ENCODE results near the gene MRPL42. TPM values are rescaled to one million over a fixed set of nuclear protein-coding genes. Genes with fewer than 3 reads are reported as not detected.
"Not testable (repeated sequence)": the region's sequence is repeated elsewhere in the genome, so short reads cannot be mapped to it uniquely, and the experiment has no call there.

Gene MRPL42
- total RNA-seq, 1 experiment from 2014 or later = 132 TPM

GRCh38 chr12:93498813-93499212 is 31.5 kb downstream of the MRPL42 start:
- DNase-seq (ENCODE audit: low read depth) = not testable (repeated sequence)

GRCh38 chr12:93500201-93500600 is 32.9 kb downstream of the MRPL42 start:
- no peak for DNase-seq (ENCODE audit: low read depth)

DNA sequence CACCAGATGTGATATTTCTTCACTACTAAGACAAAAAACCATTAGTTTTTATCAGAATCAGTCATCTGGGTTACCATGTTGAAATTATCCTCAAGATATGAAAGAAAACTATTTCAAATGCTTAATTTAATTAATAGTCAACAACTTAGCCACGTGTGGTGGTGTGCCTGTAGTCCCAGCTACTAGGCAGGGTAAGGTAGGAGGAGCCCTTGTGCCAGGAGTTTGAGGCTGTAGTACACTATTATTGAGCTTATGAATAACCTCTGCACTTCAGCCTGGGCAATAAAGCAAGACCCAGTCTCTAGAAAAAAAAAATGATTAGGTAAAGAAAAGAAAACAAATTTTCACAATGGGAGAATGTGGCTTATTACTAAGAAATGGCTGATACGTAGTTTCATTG is 33.4 kb downstream of the MRPL42 start:
- DNase-seq (ENCODE audit: low read depth) = no peak

DNA sequence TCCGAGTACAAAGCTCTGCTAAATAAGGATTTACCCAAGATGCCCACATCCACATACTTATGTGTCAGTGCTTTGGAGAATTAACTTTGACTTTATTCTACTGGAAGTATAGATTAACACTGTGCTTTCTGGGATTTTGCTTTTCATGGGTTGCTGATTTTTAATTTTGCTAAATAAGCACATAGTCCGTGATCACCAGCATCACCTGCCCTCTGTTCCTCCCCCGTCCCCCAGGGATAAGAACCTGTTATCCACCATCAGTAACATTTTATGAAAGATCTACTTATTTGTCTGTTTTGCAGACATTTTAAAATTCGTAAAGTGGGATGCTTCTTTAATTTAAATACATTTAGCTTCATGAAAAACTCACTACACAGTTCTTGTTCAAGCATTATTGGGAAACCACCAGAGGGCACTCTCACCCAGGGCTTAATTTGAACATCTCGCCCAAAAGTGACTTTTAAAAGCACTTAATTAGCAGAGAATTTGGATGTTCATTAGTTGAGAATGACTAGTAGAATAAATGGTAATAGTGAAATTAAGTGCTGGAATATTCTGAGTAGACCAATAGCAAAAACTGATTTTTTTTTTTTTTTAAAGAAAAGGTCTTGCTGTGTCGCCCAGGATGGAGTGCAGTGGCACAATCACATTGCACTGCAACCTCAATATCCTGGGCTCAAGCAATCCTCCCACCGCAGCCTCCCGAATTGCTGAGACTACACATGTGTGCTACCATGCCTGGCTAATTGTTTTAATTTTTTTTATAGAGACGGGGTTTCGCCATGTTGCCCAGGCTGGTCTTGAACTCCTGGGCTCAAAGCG is 35.7 kb downstream of the MRPL42 start:
- DNase-seq (ENCODE audit: low read depth) = peak; percentile 49

DNA sequence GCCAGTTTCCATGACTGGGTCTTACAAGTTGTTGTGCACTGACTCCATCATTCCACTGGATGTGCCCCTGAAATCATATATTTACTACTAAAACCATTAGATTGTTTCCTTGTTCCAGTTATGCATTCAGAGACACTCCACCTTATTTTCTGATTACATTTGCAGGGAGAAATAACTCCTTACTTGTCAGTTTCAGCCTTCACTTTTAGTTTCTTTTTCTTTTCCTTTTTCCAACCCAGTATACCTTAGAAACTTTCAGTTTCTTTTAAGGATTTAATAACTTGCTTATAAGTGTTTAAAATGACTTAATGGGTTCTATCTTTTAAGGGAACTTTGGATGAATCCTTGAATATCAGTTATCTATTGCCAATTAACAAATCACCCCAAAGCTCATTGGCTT is 39.9 kb downstream of the MRPL42 start:
- DNase-seq (ENCODE audit: low read depth) = no peak

- DNase-seq (ENCODE audit: low read depth) = no peak
These were observed 42.2 kb downstream of the MRPL42 start for GRCh38 chr12:93509506-93509905.

DNA sequence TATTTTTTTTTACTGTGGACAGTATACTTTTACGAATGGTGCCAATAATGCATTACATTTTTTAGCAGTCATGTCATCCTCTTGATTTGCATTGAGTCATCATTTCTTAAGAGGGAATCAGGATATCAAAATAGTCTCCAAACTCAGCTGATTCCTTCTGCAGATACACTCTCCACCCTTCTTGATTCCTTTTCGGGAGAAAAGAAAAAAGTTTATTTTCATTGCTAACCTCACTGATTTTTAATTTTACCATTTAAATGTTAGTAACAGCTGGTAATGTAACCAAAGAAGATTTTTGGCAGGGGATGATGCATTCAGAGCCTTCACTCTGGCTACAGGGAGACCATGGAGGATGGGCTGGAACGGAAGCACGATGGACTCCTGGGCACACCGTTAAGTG is 47.5 kb downstream of the MRPL42 start:
- peak; percentile 68 for DNase-seq (ENCODE audit: low read depth)

DNA sequence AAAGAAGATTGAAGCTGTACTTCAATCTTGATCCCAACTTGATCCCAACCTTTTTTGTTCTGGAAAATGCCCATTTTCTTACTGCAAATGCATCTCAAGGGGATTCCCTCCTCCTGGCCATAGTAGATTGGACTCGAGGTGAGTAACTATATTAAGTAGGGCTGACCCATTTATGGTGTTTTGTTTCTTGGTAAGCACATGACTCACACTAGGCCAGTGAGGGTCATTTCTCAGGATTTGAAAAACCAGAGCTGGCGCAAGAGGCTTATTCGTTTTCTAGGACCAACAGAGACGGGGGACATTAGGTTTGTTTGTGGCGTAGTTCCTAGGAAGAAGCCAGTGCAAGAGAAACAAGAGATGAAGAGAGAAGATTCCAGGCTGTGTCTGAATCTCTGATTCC is 51.4 kb downstream of the MRPL42 start:
- DNase-seq (ENCODE audit: low read depth) = peak; percentile 71

DNA sequence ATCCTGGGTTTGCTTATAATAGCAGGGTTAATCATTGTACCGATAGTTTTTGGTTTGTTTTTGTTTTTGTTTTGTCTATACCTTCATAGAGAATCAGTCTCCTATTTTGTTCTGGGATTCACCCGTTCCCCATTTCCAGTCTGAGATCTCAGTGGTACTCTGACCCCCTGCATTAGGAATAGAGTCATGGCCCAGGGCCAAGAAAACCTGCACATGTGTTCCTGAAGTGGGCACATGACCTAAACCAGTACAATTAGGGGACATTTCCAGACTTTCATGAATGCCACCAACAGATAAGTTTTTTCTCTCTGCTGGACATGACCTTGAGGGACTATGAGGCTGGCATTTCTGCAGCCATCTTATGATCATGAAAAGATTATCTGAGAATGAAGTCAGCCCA is 52.5 kb downstream of the MRPL42 start:
- DNase-seq (ENCODE audit: low read depth) = no peak

GRCh38 chr12:93520454-93520853 is 53.1 kb downstream of the MRPL42 start:
- DNase-seq (ENCODE audit: low read depth) = peak; percentile 23

DNA sequence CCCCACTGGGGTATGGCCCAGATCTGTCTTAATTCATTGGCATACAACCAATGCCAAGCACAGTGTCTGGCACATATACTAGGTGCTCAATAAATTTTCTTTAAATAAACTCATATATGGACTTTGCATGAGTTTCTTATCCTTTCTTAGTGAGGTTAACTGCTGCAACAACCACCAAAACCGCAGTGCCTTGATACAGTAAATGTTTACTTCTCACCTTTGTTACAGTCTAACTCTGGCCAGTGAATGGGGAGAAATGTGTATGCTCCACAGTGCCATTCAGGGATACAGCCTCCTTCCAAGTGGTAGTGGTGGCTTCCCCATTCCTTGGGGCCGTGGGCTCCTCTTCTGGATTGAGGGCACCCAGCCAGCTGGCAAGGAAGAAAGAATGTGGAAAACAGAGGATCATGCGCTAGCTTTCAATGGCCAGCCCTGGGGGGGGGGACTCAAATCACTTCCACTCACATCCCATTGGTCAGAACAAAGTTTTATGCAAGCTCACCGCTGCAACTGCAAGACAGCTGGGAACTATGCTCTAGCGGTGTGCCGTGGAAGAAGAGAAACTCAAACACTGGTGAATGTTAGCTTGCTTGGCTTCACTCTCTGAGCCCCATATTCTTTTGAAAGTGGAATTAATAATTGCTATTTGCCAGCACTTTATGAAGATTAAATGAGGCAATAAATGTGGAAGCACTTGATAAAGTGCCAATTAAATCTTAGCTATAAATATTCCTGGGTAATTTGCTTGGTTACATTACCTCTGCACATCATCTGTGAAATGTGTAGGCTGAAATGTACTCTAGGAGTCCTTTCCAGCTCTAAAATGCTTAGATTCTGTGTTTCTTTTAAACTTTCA is 54.1 kb downstream of the MRPL42 start:
- peak; percentile 68 for DNase-seq (ENCODE audit: low read depth)

- no peak for DNase-seq (ENCODE audit: low read depth)
These were observed 57.2 kb downstream of the MRPL42 start for GRCh38 chr12:93524386-93525133.

GRCh38 chr12:93526786-93527428 is 59.6 kb downstream of the MRPL42 start:
- DNase-seq (ENCODE audit: low read depth) = peak; percentile 92

DNA sequence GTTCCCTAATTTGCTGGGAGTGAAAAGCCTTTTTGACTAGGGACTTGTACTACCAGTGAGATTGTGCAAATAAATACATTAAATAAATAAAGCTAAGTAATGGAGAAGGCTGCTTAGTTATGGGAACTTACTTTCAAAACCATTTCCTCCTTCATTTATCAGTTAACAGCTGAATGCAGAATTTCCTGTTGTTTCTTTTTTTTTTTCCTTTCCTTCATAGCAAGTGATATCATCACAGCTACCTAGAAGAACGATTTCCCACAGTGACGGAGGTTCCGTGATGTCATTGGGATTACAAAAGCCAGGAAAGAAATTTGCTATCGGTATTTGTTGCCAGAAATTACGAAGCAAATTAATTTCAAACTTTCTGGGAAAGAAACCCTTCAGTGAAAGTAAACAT is 63.0 kb downstream of the MRPL42 start:
- no peak for DNase-seq (ENCODE audit: low read depth)

DNA sequence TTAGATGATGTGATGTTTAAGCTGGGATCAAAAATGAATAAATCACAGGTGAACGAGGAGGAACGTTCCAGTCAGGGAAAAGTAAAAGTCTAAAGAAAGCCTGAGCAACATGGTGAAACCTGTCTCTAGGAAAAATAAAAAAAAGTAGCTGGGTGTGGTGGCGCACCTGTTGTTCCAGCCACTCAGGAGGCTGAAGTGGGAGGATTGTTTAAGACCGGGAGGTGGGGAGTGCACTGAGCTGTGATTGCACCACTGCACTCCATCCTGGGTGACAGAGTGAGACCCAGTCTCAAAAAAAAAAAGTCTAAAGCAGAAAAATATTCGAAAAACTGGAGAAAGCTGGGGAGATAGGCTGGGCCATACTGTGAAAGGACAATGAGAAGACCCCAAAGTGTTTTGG is 66.0 kb downstream of the MRPL42 start:
- no peak for DNase-seq (ENCODE audit: low read depth)

- DNase-seq (ENCODE audit: low read depth) = no peak
These were observed 68.9 kb downstream of the MRPL42 start for GRCh38 chr12:93536111-93536765.

DNA sequence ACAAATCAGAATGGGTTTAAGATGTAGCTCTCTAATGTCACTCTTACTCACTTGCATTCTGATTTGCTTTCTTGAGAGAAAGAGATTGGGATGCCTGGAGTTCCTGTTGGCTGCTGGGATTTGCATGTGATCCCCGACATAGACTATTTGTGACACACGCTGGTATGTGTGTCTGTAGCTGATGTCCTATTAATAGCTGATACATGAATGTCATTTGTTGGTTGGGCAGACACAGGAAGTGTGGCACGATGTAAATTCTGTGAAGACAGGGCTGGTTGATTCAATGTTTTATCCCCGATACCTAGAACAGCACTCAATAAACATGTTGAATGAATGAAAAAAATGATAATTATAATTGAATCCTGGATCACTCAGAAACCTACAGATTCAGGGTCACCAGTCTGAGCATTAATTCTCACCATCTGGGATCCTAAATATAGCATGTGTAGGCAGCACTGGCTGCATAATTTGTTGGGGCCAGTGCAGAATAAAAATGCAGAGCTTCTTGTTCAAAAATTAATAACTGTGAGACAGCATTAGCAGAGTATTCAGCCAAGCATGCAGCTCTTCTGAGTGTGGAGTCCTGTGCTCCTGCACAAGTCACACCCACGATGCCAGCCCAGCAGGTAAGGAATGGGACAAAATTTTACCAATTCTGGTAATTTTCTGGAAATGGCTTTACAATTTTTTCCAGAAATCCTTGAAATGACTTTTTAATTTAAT is 69.6 kb downstream of the MRPL42 start:
- no peak for DNase-seq (ENCODE audit: low read depth)

DNA sequence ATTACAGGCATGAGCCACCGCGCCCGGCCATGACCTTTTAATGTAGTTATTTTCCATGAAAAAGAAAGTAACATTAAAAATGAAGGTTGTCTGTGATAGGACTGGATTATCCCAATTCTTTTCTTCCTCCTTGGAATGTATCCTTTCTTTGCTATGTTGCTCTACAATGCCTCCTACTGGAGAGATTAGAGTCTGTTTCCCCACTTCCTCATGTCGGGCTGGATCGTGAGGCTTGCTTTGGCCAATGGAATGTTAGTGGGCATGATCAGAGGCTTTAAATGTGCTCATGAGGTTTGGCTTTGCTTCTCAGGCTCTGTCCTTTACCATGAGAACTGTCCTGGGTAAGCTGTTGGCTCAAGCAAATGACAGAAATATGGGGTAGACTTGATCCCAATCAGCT is 70.5 kb downstream of the MRPL42 start:
- DNase-seq (ENCODE audit: low read depth) = no peak

GRCh38 chr12:93539821-93540220 is 72.5 kb downstream of the MRPL42 start:
- no peak for DNase-seq (ENCODE audit: low read depth)

DNA sequence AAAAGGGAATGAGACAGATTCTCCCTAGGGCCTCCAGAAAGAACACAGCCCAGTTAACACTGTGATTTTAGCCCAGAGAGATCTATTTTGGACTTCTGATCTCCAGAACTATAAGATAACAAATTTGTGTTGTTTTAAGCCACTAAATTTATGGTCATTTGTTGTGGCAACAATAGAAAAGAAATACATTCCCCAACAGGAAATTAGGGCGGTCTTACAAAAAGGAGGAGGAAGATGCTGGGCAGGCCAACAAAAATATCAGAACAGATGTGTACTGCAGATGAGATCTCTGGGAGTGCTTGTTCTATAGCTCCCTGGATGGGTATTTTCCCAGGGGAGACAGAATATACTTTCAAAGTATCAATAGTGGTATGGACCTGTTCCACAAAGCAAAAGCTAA is 73.2 kb downstream of the MRPL42 start:
- no peak for DNase-seq (ENCODE audit: low read depth)

Measured in M059J (cell line).